K562 (cell line): ENCODE data around the gene ATP12A. TPM values are rescaled to one million over a fixed set of nuclear protein-coding genes. Genes with fewer than 3 reads are reported as not detected.

Experiments used
- ATAC-seq: fragments of 200-7000 bp; cut with Tn5 transposase; 3 replicates; pipeline ENCODE4 v1.9.1; 2020; ENCODE audit warnings: moderate library complexity
- BruUV-seq: library from RNA; stranded (reverse); fragments of 400-500 nt; replicated peaks from 2 replicates; lab custom pipeline; 2021; lab: Mats Ljungman, UMichigan
- CTCF ChIA-PET: fragments of 300-600 bp; formaldehyde crosslinking; extraction: SDS; loops from one replicate; lab custom pipeline; 2021; ENCODE audit warnings: low intra/inter-chr PET ratio; lab: Yijun Ruan, JAX
- POLR2A ChIA-PET: fragments of 300-600, 350-650 bp; sonication (Branson Sonifier 250); formaldehyde crosslinking; extraction: SDS; loops from one replicate; lab custom pipeline; 2021; ENCODE audit warnings: antibody characterized with exemption, inconsistent platforms; lab: Yijun Ruan, JAX
- DNase-seq, 4 experiments: peaks; one replicate each; pipeline versions ENCODE4 v3.0.0 to v3.0.0-alpha.2; 2011 to 2018; ENCODE audit warnings: low spot score in 3 of 4, mixed read lengths in 3 of 4; ENCODE audit errors: extremely low read depth in 1 of 4
- FAIRE-seq: peaks from 2 replicates; lab custom pipeline; 2011; peaks lifted over from hg19 to GRCh38; lab: Jason Lieb, UNC
- H2AFZ ChIP-seq: 2 replicates; pipeline ENCODE4 v1.6.0; 2011; ENCODE audit warnings: low read depth, low read length, control low read depth, inconsistent platforms
- H3K27ac ChIP-seq: fragments of 200-600 bp; 3 replicates; pipeline ENCODE4 v1.8.0; 2011; ENCODE audit warnings: low read depth, mild to moderate bottlenecking, control low read depth, inconsistent platforms, low read length, moderate library complexity, mixed read lengths; ENCODE audit errors: extremely low read depth
- H3K27me3 ChIP-seq, 2 experiments: fragments of 300-600 bp in 1 of 2; 2 replicates in 1 of 2; 3 replicates in 1 of 2; pipeline versions ENCODE4 v1.6.0 to v1.8.0; 2011; ENCODE audit warnings: inconsistent platforms in 2 of 2, low read length in 2 of 2, mild to moderate bottlenecking in 1 of 2, mixed read lengths in 1 of 2, moderate library complexity in 1 of 2; ENCODE audit not compliant: control insufficient read depth in 2 of 2, insufficient read depth in 2 of 2
- H3K36me3 ChIP-seq: fragments of 300-600 bp; 3 replicates; pipeline ENCODE4 v1.8.0; 2011; ENCODE audit warnings: mild to moderate bottlenecking, low read length, inconsistent platforms; ENCODE audit not compliant: control insufficient read depth, insufficient read depth
- H3K4me1 ChIP-seq, 2 experiments: fragments of 200-600 bp in 1 of 2; replicated peaks in 1 of 2; 2 replicates in 1 of 2; 3 replicates in 1 of 2; pipeline versions ENCODE4 v1.5.1 to v1.8.0; 2011; ENCODE audit warnings: inconsistent platforms in 2 of 2, low read length in 2 of 2, mild to moderate bottlenecking in 1 of 2, mixed read lengths in 1 of 2, moderate library complexity in 1 of 2; ENCODE audit not compliant: control insufficient read depth in 2 of 2, insufficient read depth in 2 of 2
- H3K4me2 ChIP-seq: 2 replicates; pipeline ENCODE4 v1.6.1; 2011; ENCODE audit warnings: low read length, control low read depth, inconsistent platforms, mixed read lengths; ENCODE audit not compliant: insufficient read depth
- H3K4me3 ChIP-seq: fragments of 200-600 bp; sonication (generic), shearing (Covaris generic); 2 replicates; pipeline ENCODE4 v1.5.1; 2016; ENCODE audit warnings: control low read depth, inconsistent platforms
- H3K79me2 ChIP-seq: fragments of 200-600 bp; 3 replicates; pipeline ENCODE4 v1.8.0; 2011; ENCODE audit warnings: low read length, inconsistent platforms; ENCODE audit not compliant: control insufficient read depth, insufficient read depth
- H3K9ac ChIP-seq, 2 experiments: 2 replicates each; pipeline versions ENCODE4 v1.6.0 to v1.6.1; 2011; ENCODE audit warnings: low read depth in 2 of 2, low read length in 2 of 2, control low read depth in 1 of 2, inconsistent platforms in 1 of 2, mild to moderate bottlenecking in 1 of 2, mixed read lengths in 1 of 2; ENCODE audit not compliant: insufficient read depth in 1 of 2
- H3K9me1 ChIP-seq: one replicate; pipeline ENCODE4 v1.6.0; 2011; ENCODE audit warnings: inconsistent platforms, mild to moderate bottlenecking, low read length, moderate library complexity; ENCODE audit not compliant: control insufficient read depth, insufficient read depth
- H3K9me3 ChIP-seq: replicated peaks from 2 replicates; pipeline ENCODE4 v1.5.1; 2011; ENCODE audit warnings: low read depth, low read length, inconsistent platforms; ENCODE audit not compliant: control insufficient read depth, insufficient read depth
- H4K20me1 ChIP-seq: replicated peaks from 2 replicates; pipeline ENCODE4 v1.6.1; 2011; ENCODE audit warnings: low read length, inconsistent platforms, mixed read lengths; ENCODE audit not compliant: control insufficient read depth, insufficient read depth
- HSF4 ChIP-seq: fragments of 250-450 bp; sonication (Bioruptor Pico); IDR thresholded peaks from 2 replicates; pipeline ENCODE4 v2.1.2; 2022; ENCODE audit warnings: mild to moderate bottlenecking, moderate library complexity, borderline replicate concordance
- MEF2D ChIP-seq: conservative IDR thresholded peaks from 2 replicates; pipeline ENCODE4 v1.6.1; 2016; ENCODE audit warnings: low read depth, missing genetic modification characterization, missing compliant biosample characterization
- MTF1 ChIP-seq: fragments of 250-450 bp; sonication (Bioruptor Pico); IDR thresholded peaks from 2 replicates; pipeline ENCODE4 v1.9.0; 2021; ENCODE audit warnings: moderate library complexity, mild to moderate bottlenecking, inconsistent platforms, borderline replicate concordance
- SP2 ChIP-seq: IDR thresholded peaks from 2 replicates; pipeline ENCODE4 v1.6.1; 2011; ENCODE audit warnings: mild to moderate bottlenecking, low read depth, low read length, moderate library complexity; ENCODE audit not compliant: poor library complexity, severe bottlenecking; ENCODE audit errors: extremely low read depth
- TARDBP ChIP-seq: fragments of 450-650 bp; IDR thresholded peaks from 2 replicates; pipeline ENCODE4 v1.6.1; 2016
- TOE1 ChIP-seq, 2 experiments: fragments of 450-650 bp in 1 of 2; sonication (generic) in 1 of 2; formaldehyde crosslinking in 1 of 2; IDR thresholded peaks; 2 replicates each; pipeline versions ENCODE4 v1.7.1 to v1.8.0; 2016 to 2022; ENCODE audit warnings: borderline replicate concordance in 2 of 2, mild to moderate bottlenecking in 2 of 2, antibody characterized with exemption in 1 of 2, inconsistent platforms in 1 of 2, low read depth in 1 of 2, missing genetic modification reagents in 1 of 2, moderate library complexity in 1 of 2
- WGBS: fragments of 100-300 bp; shearing (Covaris generic); methylation state at CpG from one replicate; pipeline ENCODE4 v1.1.6; 2016; ENCODE audit warnings: low coverage, mixed read lengths; ENCODE audit not compliant: insufficient coverage; ENCODE audit errors: missing lambda C conversion rate; 5-methylcytosine and 5-hydroxymethylcytosine counted together
- in situ Hi-C: fragments of 300-500 bp; cut with MboI; formaldehyde crosslinking; loops from 4 replicates; pipeline ENCODE4 v1.15.0; 2018; ENCODE audit warnings: inconsistent platforms, mixed read lengths
- intact Hi-C: fragments of 100-400 bp; cut with micrococcal nuclease; formaldehyde crosslinking; loops from 2 replicates; pipeline ENCODE4 v1.14.2; 2022
- polyA plus RNA-seq, 8 experiments: library from polyadenylated mRNA; depleted of rRNA in 4 of 8; stranded (reverse) in 5 of 8; unstranded in 3 of 8; fragments of >200 nt; fragmentation: Nextera tagmentation in 2 of 8; fragmentation: Illumina TruSeq in 1 of 8; extraction: Ambion mirVana in 2 of 8; extraction: Trizol in 1 of 8; gene quantifications; 2 replicates each; pipeline versions ENCODE4 v1.2.1 to v1.2.3, GENCODE V29; 2011 to 2014; ENCODE audit warnings: inconsistent platforms in 1 of 8, missing spikeins in 1 of 8
- total RNA-seq, 7 experiments: library from RNA; depleted of rRNA in 6 of 7; stranded (reverse); fragments of >200 nt in 6 of 7; fragmentation: Illumina TruSeq in 2 of 7; extraction: Trizol in 2 of 7; gene quantifications; 2 replicates each; pipeline versions ENCODE4 v1.2.1 to v1.2.3, GENCODE V29; 2011 to 2021; ENCODE audit warnings: low replicate concordance in 1 of 7
- TF ChIP-seq, protein P1 (sequence below), 2 experiments: fragments of 200-800 bp in 1 of 2; sonication (Bioruptor generic) in 1 of 2; sonication (generic) in 1 of 2; formaldehyde crosslinking in 1 of 2; IDR thresholded peaks in 1 of 2; conservative IDR thresholded peaks in 1 of 2; 2 replicates each; pipeline versions ENCODE4 v1.5.0 to v1.6.1; 2016 to 2020; ENCODE audit warnings: missing compliant biosample characterization in 1 of 2, missing genetic modification characterization in 1 of 2, missing genetic modification reagents in 1 of 2
- TF ChIP-seq, protein P2 (sequence below), 3 experiments: IDR thresholded peaks in 2 of 3; conservative IDR thresholded peaks in 1 of 3; 2 replicates each; pipeline ENCODE4 v1.5.1; 2011 to 2012; ENCODE audit warnings: low read length in 3 of 3, mild to moderate bottlenecking in 3 of 3, control low read depth in 2 of 3, improper control_type of control experiment in 1 of 3, inconsistent platforms in 1 of 3, low read depth in 1 of 3, mixed read lengths in 1 of 3, moderate library complexity in 1 of 3; ENCODE audit not compliant: insufficient read depth in 2 of 3
- TF ChIP-seq, protein P3 (sequence below), 2 experiments: IDR thresholded peaks in 1 of 2; conservative IDR thresholded peaks in 1 of 2; 2 replicates each; pipeline ENCODE4 v1.6.1; 2016; ENCODE audit warnings: low read depth in 2 of 2, mild to moderate bottlenecking in 1 of 2, missing compliant biosample characterization in 1 of 2, missing genetic modification characterization in 1 of 2, moderate library complexity in 1 of 2
- TF ChIP-seq, protein P4 (sequence below): sonication (generic); formaldehyde crosslinking; IDR thresholded peaks from 2 replicates; pipeline ENCODE4 v1.8.0; 2023; ENCODE audit warnings: mild to moderate bottlenecking, missing genetic modification reagents

ATP12A gene
- total and polyA plus RNA-seq, 9 of the 15 experiments (the other 6 are each of a cell fraction or from before 2014, with no cell fraction given) = not detected

DNA sequence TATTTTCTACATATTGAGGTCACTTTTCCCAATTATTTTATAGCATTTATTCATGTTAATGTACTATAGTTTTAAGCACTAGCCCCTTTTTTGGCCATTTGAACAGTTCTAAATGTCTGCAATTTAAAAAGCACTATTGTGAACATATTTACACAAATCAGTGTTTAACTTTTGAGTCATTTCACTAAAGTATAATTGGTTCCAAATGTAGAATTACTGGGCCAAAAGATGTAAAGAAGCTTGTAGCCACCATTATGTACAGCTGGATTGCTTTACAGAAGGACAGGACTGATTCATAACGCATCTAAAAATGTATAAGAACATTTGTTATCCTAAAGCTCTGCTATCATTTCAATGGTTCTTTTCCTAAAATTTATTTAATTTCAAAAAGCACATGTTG is 16.6 kb upstream of the ATP12A start (continued):
- TF ChIP-seq TOE1 (IDR thresholded peaks at IDR 0.05; ENCODE audit: borderline replicate concordance) = no peak
- no peak for TF ChIP-seq TOE1 (CRISPR knock-in tag; IDR thresholded peaks at IDR 0.05; ENCODE audit: borderline replicate concordance, low read depth)
- TF ChIP-seq, protein P1, sequence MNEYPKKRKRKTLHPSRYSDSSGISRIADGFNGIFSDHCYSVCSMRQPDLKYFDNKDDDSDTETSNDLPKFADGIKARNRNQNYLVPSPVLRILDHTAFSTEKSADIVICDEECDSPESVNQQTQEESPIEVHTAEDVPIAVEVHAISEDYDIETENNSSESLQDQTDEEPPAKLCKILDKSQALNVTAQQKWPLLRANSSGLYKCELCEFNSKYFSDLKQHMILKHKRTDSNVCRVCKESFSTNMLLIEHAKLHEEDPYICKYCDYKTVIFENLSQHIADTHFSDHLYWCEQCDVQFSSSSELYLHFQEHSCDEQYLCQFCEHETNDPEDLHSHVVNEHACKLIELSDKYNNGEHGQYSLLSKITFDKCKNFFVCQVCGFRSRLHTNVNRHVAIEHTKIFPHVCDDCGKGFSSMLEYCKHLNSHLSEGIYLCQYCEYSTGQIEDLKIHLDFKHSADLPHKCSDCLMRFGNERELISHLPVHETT (CRISPR knock-in tag; conservative IDR thresholded peaks at IDR 0.05 in 1 of 2, IDR thresholded peaks at IDR 0.05 in 1 of 2) = no peak
- no peak for TF ChIP-seq MEF2D (tag)

DNA sequence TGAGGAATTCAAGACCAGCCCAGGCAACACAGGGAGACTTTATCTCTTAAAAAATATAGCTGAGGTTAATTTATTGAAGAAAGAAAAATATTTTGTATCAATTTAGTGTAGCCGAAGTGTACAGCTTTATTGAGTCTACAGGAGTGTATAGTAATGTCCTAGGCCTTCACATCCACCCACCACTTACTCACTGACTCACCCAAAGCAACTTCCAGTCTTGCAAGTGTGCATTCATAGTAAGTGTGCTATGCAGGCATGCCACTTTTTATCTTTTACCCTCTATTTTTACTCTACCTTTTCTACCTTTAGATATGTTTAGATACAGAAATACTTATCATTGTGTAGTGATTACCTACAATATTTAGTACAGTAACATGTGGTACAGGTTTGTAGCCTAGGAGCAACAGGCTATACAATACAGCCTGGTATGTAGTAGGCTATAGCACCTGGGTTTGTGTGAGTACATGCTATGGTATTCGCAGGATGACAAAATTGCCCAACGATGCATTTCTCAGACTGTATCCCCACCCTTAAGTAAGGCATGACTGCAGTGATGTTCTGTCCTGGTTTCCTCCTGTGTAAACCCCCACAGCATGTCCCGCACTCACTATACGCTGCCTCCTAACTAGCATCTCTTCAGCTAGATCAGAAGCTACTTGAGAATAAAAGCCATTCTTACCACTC is 15.3 kb upstream of the ATP12A start:
- CTCF ChIA-PET = no interaction called here
- H3K4me2 ChIP-seq = no peak overlapping the region
- TF ChIP-seq, protein P2, sequence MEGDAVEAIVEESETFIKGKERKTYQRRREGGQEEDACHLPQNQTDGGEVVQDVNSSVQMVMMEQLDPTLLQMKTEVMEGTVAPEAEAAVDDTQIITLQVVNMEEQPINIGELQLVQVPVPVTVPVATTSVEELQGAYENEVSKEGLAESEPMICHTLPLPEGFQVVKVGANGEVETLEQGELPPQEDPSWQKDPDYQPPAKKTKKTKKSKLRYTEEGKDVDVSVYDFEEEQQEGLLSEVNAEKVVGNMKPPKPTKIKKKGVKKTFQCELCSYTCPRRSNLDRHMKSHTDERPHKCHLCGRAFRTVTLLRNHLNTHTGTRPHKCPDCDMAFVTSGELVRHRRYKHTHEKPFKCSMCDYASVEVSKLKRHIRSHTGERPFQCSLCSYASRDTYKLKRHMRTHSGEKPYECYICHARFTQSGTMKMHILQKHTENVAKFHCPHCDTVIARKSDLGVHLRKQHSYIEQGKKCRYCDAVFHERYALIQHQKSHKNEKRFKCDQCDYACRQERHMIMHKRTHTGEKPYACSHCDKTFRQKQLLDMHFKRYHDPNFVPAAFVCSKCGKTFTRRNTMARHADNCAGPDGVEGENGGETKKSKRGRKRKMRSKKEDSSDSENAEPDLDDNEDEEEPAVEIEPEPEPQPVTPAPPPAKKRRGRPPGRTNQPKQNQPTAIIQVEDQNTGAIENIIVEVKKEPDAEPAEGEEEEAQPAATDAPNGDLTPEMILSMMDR (IDR thresholded peaks at IDR 0.05 in 2 of 3, conservative IDR thresholded peaks at IDR 0.05 in 1 of 3; ENCODE audit: insufficient read depth in 2 of 3, low read depth in 1 of 3, low read length in 3 of 3) = no peak
- no peak for TF ChIP-seq HSF4 (CRISPR knock-in tag)
- TF ChIP-seq, protein P3, sequence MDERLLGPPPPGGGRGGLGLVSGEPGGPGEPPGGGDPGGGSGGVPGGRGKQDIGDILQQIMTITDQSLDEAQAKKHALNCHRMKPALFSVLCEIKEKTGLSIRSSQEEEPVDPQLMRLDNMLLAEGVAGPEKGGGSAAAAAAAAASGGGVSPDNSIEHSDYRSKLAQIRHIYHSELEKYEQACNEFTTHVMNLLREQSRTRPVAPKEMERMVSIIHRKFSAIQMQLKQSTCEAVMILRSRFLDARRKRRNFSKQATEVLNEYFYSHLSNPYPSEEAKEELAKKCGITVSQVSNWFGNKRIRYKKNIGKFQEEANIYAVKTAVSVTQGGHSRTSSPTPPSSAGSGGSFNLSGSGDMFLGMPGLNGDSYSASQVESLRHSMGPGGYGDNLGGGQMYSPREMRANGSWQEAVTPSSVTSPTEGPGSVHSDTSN (CRISPR knock-in tag; IDR thresholded peaks at IDR 0.05; ENCODE audit: low read depth) = no peak
- TF ChIP-seq, protein P3 (tag; conservative IDR thresholded peaks at IDR 0.05; ENCODE audit: low read depth) = no peak
- TF ChIP-seq, protein P4, sequence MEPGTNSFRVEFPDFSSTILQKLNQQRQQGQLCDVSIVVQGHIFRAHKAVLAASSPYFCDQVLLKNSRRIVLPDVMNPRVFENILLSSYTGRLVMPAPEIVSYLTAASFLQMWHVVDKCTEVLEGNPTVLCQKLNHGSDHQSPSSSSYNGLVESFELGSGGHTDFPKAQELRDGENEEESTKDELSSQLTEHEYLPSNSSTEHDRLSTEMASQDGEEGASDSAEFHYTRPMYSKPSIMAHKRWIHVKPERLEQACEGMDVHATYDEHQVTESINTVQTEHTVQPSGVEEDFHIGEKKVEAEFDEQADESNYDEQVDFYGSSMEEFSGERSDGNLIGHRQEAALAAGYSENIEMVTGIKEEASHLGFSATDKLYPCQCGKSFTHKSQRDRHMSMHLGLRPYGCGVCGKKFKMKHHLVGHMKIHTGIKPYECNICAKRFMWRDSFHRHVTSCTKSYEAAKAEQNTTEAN (CRISPR knock-in tag) = no peak
- no peak for TF ChIP-seq MTF1
- no peak for TF ChIP-seq SP2
- no peak for TF ChIP-seq TARDBP

More for the DNA sequence above, 15.3 kb upstream of the ATP12A start:
- peaks cover 0 to 26% of the 10 kb centered on the region in 2 experiments; a peak in 2 of 5 replicates for H3K27me3 ChIP-seq
- H3K9me3 ChIP-seq = no peaks in the 10 kb centered on the region
- in situ Hi-C loops = no loop called here
- BruUV-seq = no TSS peak
- H3K36me3 ChIP-seq = no peaks in the 10 kb centered on the region
- POLR2A ChIA-PET = no interaction called here
- no peak overlapping the region for H3K9ac ChIP-seq
- intact Hi-C loops = no loop called here
- no peaks in the 10 kb centered on the region for H3K79me2 ChIP-seq
- no peaks in the 10 kb centered on the region for H3K4me1 ChIP-seq
- no peak overlapping the region for H2AFZ ChIP-seq
- no peak for FAIRE-seq
- H3K27ac ChIP-seq = no peak overlapping the region
- H3K4me3 ChIP-seq = no peak overlapping the region
- no peaks in the 10 kb centered on the region for H3K9me1 ChIP-seq
- DNase-seq = no peak
- ATAC-seq = no peak
- WGBS = 0% methylated on average over 5 of the region's 5 CpGs
- H4K20me1 ChIP-seq = no peaks in the 10 kb centered on the region
